Subcutaneous preadipocyte (primary cell): Measurements from ENCODE around the gene C13orf42. TPM values are rescaled to one million over a fixed set of nuclear protein-coding genes. Genes with fewer than 3 reads are reported as not detected.

Experiments
- total RNA-seq: library from RNA; depleted of rRNA; stranded (reverse); fragments of >200 nt; gene quantifications from 2 replicates; pipeline ENCODE4 v1.2.3, GENCODE V29; 2012

Gene C13orf42
- total RNA-seq, result not detected in 2 replicates

GRCh38 chr13:51111174-51111573 is at the start of gene C13orf42:
Gene C13orf42 (minus strand): TSS chr13:51111274. CDS start chr13:51111209, 65 bp downstream.

Other genes starting within 250 kb of the C13orf42 start
- gene RNASEH2B, start 201.5 kb downstream of the C13orf42 start, total RNA-seq, result 39.3 and 40.5 TPM in 2 replicates
- 1.4 and 1.8 TPM in 2 replicates for gene FAM124A, start 111.1 kb upstream of the C13orf42 start, total RNA-seq
- under 0.01 TPM in 1 of 2 replicates, not detected in the other for gene SERPINE3, start 228.4 kb upstream of the C13orf42 start, total RNA-seq